GM12878 (cell line): ENCODE results near the gene ZBED1. TPM values are rescaled to one million over a fixed set of nuclear protein-coding genes. Genes with fewer than 3 reads are reported as not detected.

Experiments used
- ATAC-seq: fragments of 200-7000 bp; cut with Tn5 transposase; 3 replicates; pipeline ENCODE4 v1.9.1; 2020; ENCODE audit warnings: mild to moderate bottlenecking, moderate library complexity
- BruUV-seq: library from RNA; stranded (reverse); fragments of 400-500 nt; replicated peaks from 2 replicates; lab custom pipeline; 2021; lab: Mats Ljungman, UMichigan
- CTCF ChIA-PET: fragments of 300-600 bp; sonication (Branson Sonifier 250); formaldehyde crosslinking; extraction: SDS; loops from one replicate; lab custom pipeline; 2021; ENCODE audit warnings: inconsistent platforms; lab: Yijun Ruan, JAX
- POLR2A ChIA-PET: fragments of 350-600 bp; formaldehyde crosslinking; extraction: SDS; loops from one replicate; lab custom pipeline; 2021; ENCODE audit warnings: inconsistent platforms; lab: Charles Lee
- RAD21 ChIA-PET: fragments of 300-600 bp; sonication (Branson Sonifier 250); formaldehyde crosslinking; loops from one replicate; lab custom pipeline; 2023; ENCODE audit warnings: antibody characterized with exemption; ENCODE audit not compliant: unreplicated experiment; lab: Charles Lee
- SMC1A ChIA-PET: fragments of 300-600 bp; sonication (Branson Sonifier 250); formaldehyde crosslinking; loops from one replicate; lab custom pipeline; 2023; ENCODE audit not compliant: unreplicated experiment, uncharacterized antibody; lab: Charles Lee
- DNase-seq: peaks from one replicate; pipeline ENCODE4 v3.0.0-alpha.2; 2011; ENCODE audit warnings: low read depth, low spot score
- FAIRE-seq: peaks from 3 replicates; lab custom pipeline; 2011; peaks lifted over from hg19 to GRCh38; lab: Jason Lieb, UNC
- H2AFZ ChIP-seq: 2 replicates; pipeline ENCODE4 v1.6.0; 2011; ENCODE audit warnings: low read depth, low read length, control low read depth; ENCODE audit not compliant: control insufficient read depth
- H3K27ac ChIP-seq: 2 replicates; pipeline ENCODE4 v1.5.1; 2011; ENCODE audit warnings: control low read depth; ENCODE audit not compliant: control insufficient read depth, insufficient read depth
- H3K27me3 ChIP-seq, 2 experiments: replicated peaks in 1 of 2; 2 replicates each; pipeline versions ENCODE4 v1.6.0 to v1.6.1; 2011; ENCODE audit warnings: low read length in 1 of 2; ENCODE audit not compliant: control insufficient read depth in 2 of 2, insufficient read depth in 2 of 2
- H3K36me3 ChIP-seq, 2 experiments: 2 replicates each; pipeline ENCODE4 v1.5.1; 2011; ENCODE audit warnings: low read length in 1 of 2; ENCODE audit not compliant: control insufficient read depth in 2 of 2, insufficient read depth in 2 of 2
- H3K4me1 ChIP-seq: 2 replicates; pipeline ENCODE4 v1.6.1; 2011; ENCODE audit warnings: mild to moderate bottlenecking, low read length, moderate library complexity, mixed read lengths; ENCODE audit not compliant: control insufficient read depth, insufficient read depth
- H3K4me2 ChIP-seq: 2 replicates; pipeline ENCODE4 v1.6.0; 2011; ENCODE audit warnings: control low read depth; ENCODE audit not compliant: control insufficient read depth, insufficient read depth
- H3K4me3 ChIP-seq: fragments of 200-600 bp; sonication (generic); 2 replicates; pipeline ENCODE4 v1.5.1; 2016
- H3K79me2 ChIP-seq: 2 replicates; pipeline ENCODE4 v1.6.0; 2011; ENCODE audit warnings: low read length; ENCODE audit not compliant: control insufficient read depth, insufficient read depth
- H3K9ac ChIP-seq: 2 replicates; pipeline ENCODE4 v1.8.0; 2011; ENCODE audit warnings: low read length, control low read depth, mixed read lengths; ENCODE audit not compliant: control insufficient read depth, insufficient read depth
- H3K9me3 ChIP-seq: replicated peaks from 3 replicates; pipeline ENCODE4 v1.5.1; 2011; ENCODE audit warnings: mild to moderate bottlenecking, low read length; ENCODE audit not compliant: control insufficient read depth, insufficient read depth
- H4K20me1 ChIP-seq: 2 replicates; pipeline ENCODE4 v1.6.0; 2011; ENCODE audit not compliant: control insufficient read depth, insufficient read depth
- CHD1 ChIP-seq: IDR thresholded peaks from 2 replicates; pipeline ENCODE4 v1.6.1; 2012; ENCODE audit warnings: low read depth, low read length, improper control_type of control experiment
- CHD4 ChIP-seq: fragments of 200-600 bp; sonication (generic); IDR thresholded peaks from 2 replicates; pipeline ENCODE4 v1.6.1; 2016; ENCODE audit warnings: mild to moderate bottlenecking
- HDGF ChIP-seq: fragments of 450-650 bp; IDR thresholded peaks from 2 replicates; pipeline ENCODE4 v1.6.1; 2016; ENCODE audit warnings: antibody characterized with exemption
- KDM1A ChIP-seq: fragments of 200-600 bp; sonication (generic); IDR thresholded peaks from 2 replicates; pipeline ENCODE4 v1.6.1; 2016; ENCODE audit warnings: borderline replicate concordance
- MLLT1 ChIP-seq: fragments of 450-650 bp; IDR thresholded peaks from 2 replicates; pipeline ENCODE4 v1.6.1; 2016; ENCODE audit warnings: mild to moderate bottlenecking
- NBN ChIP-seq: fragments of 450-650 bp; IDR thresholded peaks from 2 replicates; pipeline ENCODE4 v1.6.1; 2016
- NR2C1 ChIP-seq: fragments of 450-650 bp; IDR thresholded peaks from 2 replicates; pipeline ENCODE4 v1.6.1; 2017; ENCODE audit warnings: antibody characterized with exemption, mild to moderate bottlenecking, moderate library complexity
- PML ChIP-seq: IDR thresholded peaks from 2 replicates; pipeline ENCODE4 v1.6.1; 2012; ENCODE audit warnings: low read length, inconsistent platforms
- SMAD5 ChIP-seq: IDR thresholded peaks from 2 replicates; pipeline ENCODE4 v1.6.1; 2016; ENCODE audit warnings: antibody characterized with exemption, low read depth
- SREBF1 ChIP-seq: IDR thresholded peaks from 2 replicates; pipeline ENCODE4 v1.6.1; 2012; ENCODE audit warnings: mild to moderate bottlenecking, low read length
- YBX1 ChIP-seq: fragments of 450-650 bp; IDR thresholded peaks from 2 replicates; pipeline ENCODE4 v1.6.1; 2016; ENCODE audit warnings: antibody characterized with exemption
- ZNF274 ChIP-seq: IDR thresholded peaks from one replicate; pipeline ENCODE4 v1.8.0; 2011; ENCODE audit not compliant: insufficient read length, insufficient read depth
- ZNF622 ChIP-seq: fragments of 450-650 bp; IDR thresholded peaks from 2 replicates; pipeline ENCODE4 v1.6.1; 2017; ENCODE audit warnings: mild to moderate bottlenecking, inconsistent platforms
- WGBS: methylation state at CpG from one replicate; pipeline ENCODE4 v1.1.6; 2016; ENCODE audit warnings: low lambda C conversion rate; ENCODE audit not compliant: insufficient replicate concordance, insufficient coverage; ENCODE audit errors: missing lambda C conversion rate; 5-methylcytosine and 5-hydroxymethylcytosine counted together
- in situ Hi-C: fragments of 300-500 bp; cut with MboI; formaldehyde crosslinking; loops from 9 replicates; pipeline ENCODE4 v1.14.3; 2018; ENCODE audit warnings: mixed read lengths
- intact Hi-C: fragments of 100-400 bp; cut with micrococcal nuclease; formaldehyde crosslinking; loops from one replicate; pipeline ENCODE4 v1.14.2; 2022; ENCODE audit not compliant: unreplicated experiment
- polyA plus RNA-seq, 11 experiments: library from polyadenylated mRNA; depleted of rRNA in 4 of 11; unstranded in 6 of 11; stranded (reverse) in 5 of 11; fragments of >200 nt; fragmentation: Nextera tagmentation in 4 of 11; fragmentation: Illumina TruSeq in 1 of 11; extraction: Ambion mirVana in 4 of 11; extraction: Trizol in 1 of 11; gene quantifications; 1 replicate in 1 of 11; 2 replicates in 10 of 11; pipeline versions ENCODE4 v1.2.1 to v1.2.3, GENCODE V29; 2011 to 2016; ENCODE audit warnings: inconsistent platforms in 2 of 11, missing spikeins in 2 of 11, low read depth in 1 of 11
- total RNA-seq, 4 experiments: library from RNA; depleted of rRNA in 3 of 4; stranded (reverse); fragments of >200 nt in 3 of 4; fragmentation: Illumina TruSeq in 1 of 4; extraction: Trizol in 1 of 4; gene quantifications; 2 replicates each; pipeline versions ENCODE4 v1.2.1 to v1.2.3, GENCODE V29; 2013 to 2021
- TF ChIP-seq, protein P1 (sequence below): IDR thresholded peaks from 2 replicates; pipeline ENCODE4 v1.6.1; 2011; ENCODE audit warnings: mild to moderate bottlenecking, low read depth, low read length, moderate library complexity; ENCODE audit not compliant: insufficient replicate concordance

ZBED1 gene
- total and polyA plus RNA-seq, 10 of the 15 experiments (the other 5 are each of a cell fraction or from before 2014, with no cell fraction given), result 1.9 to 75.5 (median 40.5) TPM

DNA sequence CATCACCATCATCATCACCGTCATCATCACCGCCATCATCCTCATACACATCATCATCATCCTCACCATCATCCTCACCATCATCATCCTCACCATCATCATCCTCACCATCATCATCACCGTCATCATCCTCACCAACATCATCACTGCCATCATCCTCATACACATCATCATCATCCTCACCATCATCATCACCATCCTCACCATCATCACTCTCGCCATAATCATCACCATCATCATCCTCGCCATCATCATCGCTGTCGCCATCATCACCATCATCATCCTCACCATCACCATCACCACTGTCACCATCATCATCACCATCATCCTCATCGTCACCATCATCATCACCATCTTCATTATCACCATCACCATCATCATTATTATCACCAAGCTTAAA is 19.8 kb upstream of the ZBED1 start:
- Histone ChIP-seq H3K4me3 (no peak overlapping the region), H3K27ac (peak overlapping the region; percentile 96; the same call in 1 of the 2 replicates), H3K36me3 (no peaks in the 10 kb centered on the region), H3K4me1 (peaks cover 35% of the 10 kb centered on the region), H3K27me3 (no peaks in the 10 kb centered on the region), H3K79me2 (no peaks in the 10 kb centered on the region), H3K9ac (no peak overlapping the region), H3K9me3 (peaks cover 5% of the 10 kb centered on the region), H2AFZ (no peak overlapping the region), H4K20me1 (no peaks in the 10 kb centered on the region), H3K4me2 (no peak overlapping the region)
- intact Hi-C loops, result loop anchor here (10.0 kb wide), 1 partner anchor 174 kb away; the partner anchor contains the start of gene CD99
- 97% methylated on average over 8 of the region's 8 CpGs for WGBS
- ChIA-PET RAD21 (no interaction called here), POLR2A (no interaction called here), SMC1A (no interaction called here), CTCF (no interaction called here)
- no TSS peak for BruUV-seq
- FAIRE-seq (no peak), ATAC-seq (no peak), DNase-seq (no peak)
- TF ChIP-seq NR2C1, result no peak
- TF ChIP-seq, protein P1, sequence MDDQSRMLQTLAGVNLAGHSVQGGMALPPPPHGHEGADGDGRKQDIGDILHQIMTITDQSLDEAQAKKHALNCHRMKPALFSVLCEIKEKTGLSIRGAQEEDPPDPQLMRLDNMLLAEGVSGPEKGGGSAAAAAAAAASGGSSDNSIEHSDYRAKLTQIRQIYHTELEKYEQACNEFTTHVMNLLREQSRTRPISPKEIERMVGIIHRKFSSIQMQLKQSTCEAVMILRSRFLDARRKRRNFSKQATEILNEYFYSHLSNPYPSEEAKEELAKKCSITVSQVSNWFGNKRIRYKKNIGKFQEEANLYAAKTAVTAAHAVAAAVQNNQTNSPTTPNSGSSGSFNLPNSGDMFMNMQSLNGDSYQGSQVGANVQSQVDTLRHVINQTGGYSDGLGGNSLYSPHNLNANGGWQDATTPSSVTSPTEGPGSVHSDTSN, result no peak
- peak; percentile 33 for TF ChIP-seq NBN
- TF ChIP-seq KDM1A, result no peak
- TF ChIP-seq ZNF622, result no peak
- TF ChIP-seq MLLT1, result 0 out of 2 replicates have a peak, but pooled peaks have one; percentile 41
- no peak for TF ChIP-seq CHD4
- TF ChIP-seq SMAD5, result no peak
- 0 out of 2 replicates have a peak, but pooled peaks have one; percentile 12 for TF ChIP-seq YBX1
- no peak for TF ChIP-seq SREBF1
- peak; percentile 98 for TF ChIP-seq HDGF
- TF ChIP-seq ZNF274, result no peak
- TF ChIP-seq CHD1, result no peak
- TF ChIP-seq PML, result no peak
- in situ Hi-C loops, result loop anchor here (25.0 kb wide), 1 partner anchor 1058 kb away; the partner anchor contains the start of gene ASMTL
